Activated CD4-positive, CD25-positive, alpha-beta regulatory T cell treated with anti-CD3 and anti-CD28 coated beads, Interleukin-2, amount 50 U/mL, for 16 hours (primary cell): Measurements from ENCODE around the gene TP53TG3.
"Not testable (repeated sequence)": the region's sequence is repeated elsewhere in the genome, so short reads cannot be mapped to it uniquely, and the experiment has no call there.

ENCODE experiments used
- DNase-seq: peaks from one replicate; pipeline ENCODE4 v3.0.0-alpha.2; 2020; ENCODE audit warnings: low read depth, low spot score

TP53TG3 gene, protein sequence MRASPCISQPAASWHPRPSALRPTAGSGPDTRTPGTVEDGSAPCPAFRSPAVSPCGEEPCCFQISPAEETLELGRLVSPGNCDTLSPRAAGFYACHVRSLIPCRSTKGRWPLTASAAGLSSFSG

DNA sequence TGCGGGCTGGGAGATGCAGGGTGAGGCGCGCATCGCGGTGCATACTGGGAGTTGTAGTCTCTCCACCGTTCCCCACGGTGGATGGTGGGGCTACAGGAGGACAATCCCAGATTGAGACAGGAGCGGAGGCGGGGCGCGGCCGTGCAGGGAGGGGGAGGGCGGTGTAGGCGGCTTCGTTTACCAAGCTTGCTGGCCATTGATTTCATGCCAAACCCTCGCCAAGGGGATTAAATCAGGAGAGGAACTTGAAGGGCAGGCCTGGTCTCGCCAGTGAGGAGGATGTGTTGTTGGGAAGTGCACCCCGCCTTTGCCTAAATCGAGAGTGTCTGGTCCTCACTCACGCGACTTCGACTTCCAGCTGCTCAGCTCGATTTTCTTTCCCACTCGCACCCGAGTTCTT lies at the start of gene TP53TG3:
TSS of gene TP53TG3 (minus strand) at position 101 of the 400 bp plus-strand sequence. CDS start at position 33, 68 bp downstream.
- DNase-seq = not testable (repeated sequence)

DNA sequence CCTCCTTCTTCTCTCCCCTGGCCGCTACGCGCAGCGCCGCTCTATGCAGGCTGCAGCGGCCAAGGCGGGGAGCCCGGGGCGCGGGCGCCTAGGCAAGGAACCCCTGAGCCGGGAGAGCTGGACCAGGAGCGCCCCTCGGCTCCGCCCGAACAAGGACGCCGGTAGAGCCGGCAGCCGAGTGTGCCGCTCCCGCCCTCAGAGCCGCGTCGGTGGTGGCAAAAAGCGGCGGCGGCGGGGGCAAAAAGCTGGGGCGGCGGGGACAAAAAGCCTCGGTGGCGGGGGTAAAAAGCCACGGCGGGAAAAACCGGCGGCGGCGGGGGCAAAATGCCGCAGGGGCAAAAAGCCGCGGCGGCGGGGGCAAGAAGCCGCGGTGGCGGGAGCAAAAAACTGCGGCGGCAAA lies 25.1 kb downstream of the TP53TG3 start:
- not testable (repeated sequence) for DNase-seq

DNA sequence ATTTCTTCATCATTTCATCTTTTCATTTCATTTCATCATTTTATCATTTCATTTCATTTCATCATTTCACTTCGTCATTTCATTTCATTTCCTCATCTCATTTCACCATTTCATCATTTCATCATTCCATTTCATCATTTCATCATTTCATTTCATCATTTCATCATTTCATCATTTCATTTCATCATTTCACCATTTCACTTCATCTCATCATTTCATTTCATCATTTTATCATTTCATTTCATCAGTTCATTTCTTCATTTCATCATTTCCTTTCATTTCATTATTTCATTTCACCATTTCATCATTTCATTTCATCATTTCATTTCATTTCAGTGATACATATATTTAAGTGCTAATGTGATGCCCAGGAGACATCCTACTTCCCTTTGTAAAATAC lies 28.4 kb downstream of the TP53TG3 start:
- not testable (repeated sequence) for DNase-seq

DNA sequence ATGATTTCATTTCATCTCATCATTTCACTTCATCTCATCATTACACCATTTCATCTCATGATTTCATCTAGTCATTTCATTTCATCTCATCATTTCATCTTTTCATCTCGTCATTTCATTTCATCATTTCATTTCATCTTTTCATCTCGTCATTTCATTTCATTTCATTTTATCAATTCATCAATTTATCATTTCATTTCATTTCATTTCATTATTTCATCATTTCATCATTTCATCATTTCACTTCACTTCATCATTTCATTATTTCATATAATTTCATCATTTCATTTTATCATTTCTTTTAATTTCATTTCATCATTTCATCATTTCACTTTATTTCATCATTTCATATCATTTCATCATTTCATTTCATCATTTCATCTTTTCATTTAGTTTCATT lies 29.2 kb downstream of the TP53TG3 start:
- DNase-seq = not testable (repeated sequence)

DNA sequence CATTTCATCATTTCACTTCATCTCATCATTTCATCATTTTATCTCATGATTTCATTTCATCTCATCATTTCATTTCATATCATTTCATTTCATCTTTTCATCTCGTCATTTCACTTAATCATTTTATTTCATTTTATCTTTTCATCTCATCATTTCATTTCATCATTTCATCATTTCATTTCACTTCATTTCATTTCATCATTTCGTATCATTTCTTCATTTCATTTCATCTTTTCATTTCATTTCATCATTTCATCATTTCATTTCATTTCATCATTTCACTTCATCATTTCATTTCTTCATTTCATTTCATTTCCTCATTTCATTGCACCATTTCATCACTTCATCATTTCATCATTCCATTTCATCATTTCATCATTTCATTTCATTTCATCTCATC lies 29.8 kb downstream of the TP53TG3 start:
- not testable (repeated sequence) for DNase-seq

DNA sequence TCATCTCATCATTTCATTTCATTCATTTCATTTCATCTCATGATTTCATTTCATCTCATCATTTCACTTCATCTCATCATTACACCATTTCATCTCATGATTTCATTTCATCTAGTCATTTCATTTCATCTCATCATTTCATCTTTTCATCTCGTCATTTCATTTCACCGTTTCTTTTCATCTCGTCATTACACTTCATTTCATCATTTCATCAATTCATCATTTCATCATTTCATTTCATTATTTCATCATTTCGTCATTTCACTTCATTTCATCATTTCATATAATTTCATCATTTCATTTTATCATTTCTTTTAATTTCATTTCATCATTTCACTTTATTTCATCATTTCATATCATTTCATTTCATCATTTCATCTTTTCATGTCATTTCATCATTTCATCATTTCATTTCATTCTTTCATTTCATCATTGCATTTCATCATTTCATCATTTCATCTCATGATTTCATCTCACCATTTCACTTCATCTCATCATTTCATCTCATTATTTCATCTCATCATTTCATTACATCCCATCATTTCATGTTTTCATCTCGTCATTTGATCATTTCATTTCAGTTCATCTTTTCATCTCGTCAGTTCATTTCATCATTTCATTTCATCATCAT lies 30.6 kb downstream of the TP53TG3 start:
- DNase-seq = not testable (repeated sequence)

DNA sequence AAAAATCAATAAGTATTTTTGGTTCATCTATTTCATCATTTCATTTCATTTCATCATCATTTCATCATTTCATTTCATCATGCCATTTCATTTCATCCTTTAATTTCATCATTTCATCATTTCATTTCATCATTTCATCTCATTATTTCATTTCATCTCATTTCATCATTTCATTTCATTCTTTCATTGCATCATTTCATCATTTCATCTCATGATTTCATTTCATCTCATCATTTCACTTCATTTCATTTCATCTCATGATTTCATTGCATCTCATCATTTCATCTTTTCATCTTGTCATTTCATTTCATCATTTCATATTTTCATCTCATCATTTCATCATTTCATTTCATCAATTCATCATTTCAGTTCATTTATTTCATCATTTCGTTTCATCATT lies 31.2 kb downstream of the TP53TG3 start:
- DNase-seq = not testable (repeated sequence)

DNA sequence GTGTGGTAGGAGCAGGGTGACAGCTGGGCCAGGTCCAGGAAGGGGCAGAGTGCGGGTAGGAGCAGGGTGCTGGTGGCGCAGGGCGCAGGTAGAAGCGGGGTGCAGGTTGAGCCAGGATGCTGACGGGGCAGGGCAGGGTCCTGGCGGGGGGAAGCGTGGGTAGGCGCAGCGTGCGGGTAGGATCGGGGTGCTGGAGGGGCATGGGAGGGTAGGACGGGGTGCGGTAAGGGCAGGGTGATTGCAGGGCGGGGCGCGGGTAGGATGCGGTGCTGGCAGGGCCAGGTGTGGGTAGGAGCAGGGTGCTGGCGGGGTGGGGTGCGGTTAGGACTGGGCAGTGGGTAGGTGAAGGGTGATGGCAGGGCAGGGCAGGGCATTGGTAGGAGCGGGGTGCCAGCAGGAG lies 38.4 kb downstream of the TP53TG3 start:
- not testable (repeated sequence) for DNase-seq

DNA sequence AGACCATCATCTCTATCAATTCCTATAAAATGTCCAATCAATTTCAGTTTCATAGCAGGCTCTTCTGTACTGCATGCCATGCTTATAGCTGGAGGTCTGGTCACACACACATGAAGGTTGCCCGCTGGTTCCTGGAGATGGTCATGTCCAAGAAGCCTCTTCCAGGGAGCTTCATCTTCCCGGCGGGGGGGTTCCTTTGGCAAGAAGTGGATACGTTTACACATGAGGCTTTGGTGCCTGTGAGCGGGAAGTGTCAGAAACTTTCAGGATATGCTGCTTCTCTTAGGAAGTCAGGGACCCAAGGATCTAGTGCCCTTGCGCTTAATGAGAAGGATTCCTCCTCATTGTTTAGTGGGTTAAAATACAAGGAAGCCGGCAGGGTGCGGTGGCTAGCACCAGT lies 43.9 kb downstream of the TP53TG3 start:
- DNase-seq = not testable (repeated sequence)
